Measurements from ENCODE around the gene CACNA1A. TPM values are rescaled to one million over a fixed set of nuclear protein-coding genes. Genes with fewer than 3 reads are reported as not detected.
A peak's percentile ranks its signal among the peaks of the same experiment; 100 is the strongest.
"Not testable (repeated sequence)": the region's sequence is repeated elsewhere in the genome, so short reads cannot be mapped to it uniquely, and the experiment has no call there.

The CACNA1A gene
- total RNA-seq, 1 donor from 2014 or later: 1.5 TPM

- Mint-ChIP-seq H3K27me3 (no peaks in the 10 kb centered on the region), H3K4me1 (peaks cover 29% of the 10 kb centered on the region), H3K36me3 (ENCODE audit: low read depth) (no peaks in the 10 kb centered on the region), H3K9me3 (no peaks in the 10 kb centered on the region), H3K27ac (peak overlapping the region; percentile 63), H3K4me3 (no peak overlapping the region)
- no peak for TF ChIP-seq CTCF (IDR thresholded peaks at IDR 0.05)
- ATAC-seq (ENCODE audit: low read depth) (peak; percentile 79), DNase-seq (peak; percentile 57)
- ChIA-PET POLR2A (interaction anchor here (0.6 to 4.6 kb wide), 15 partner anchors 13 to 417 kb away, joined by 3 to 104 read pairs (median 5); partner anchors contain the start of genes IER2, NACC1 and STX10), CTCF (interaction anchor here (0.7 to 4.1 kb wide), 40 partner anchors 9 to 525 kb away, joined by 3 to 52 read pairs (median 4); partner anchors contain the start of genes IER2, NACC1 and STX10)
- intact Hi-C loops (cut with micrococcal nuclease): loop anchor here (1.0 to 5.0 kb wide), 4 partner anchors 13 to 218 kb away; no protein-coding TSS in a partner anchor
Observed at GRCh38 chr19:13195678-13196077, 310.6 kb downstream of the CACNA1A start.

- intact Hi-C loops (cut with micrococcal nuclease): no loop called here
- CTCF ChIA-PET: interaction anchor here (1.8 kb wide), 1 partner anchor 72 kb away, joined by 6 read pairs; no protein-coding TSS in a partner anchor
Observed at GRCh38 chr19:13190781-13191540, 315.3 kb downstream of the CACNA1A start.

GRCh38 chr19:13189600-13189999 lies 316.7 kb downstream of the CACNA1A start:
- H3K9me3 Mint-ChIP-seq: no peaks in the 10 kb centered on the region
- intact Hi-C loops (cut with micrococcal nuclease): no loop called here
- H3K27me3 Mint-ChIP-seq: no peaks in the 10 kb centered on the region
- no peak overlapping the region for H3K4me3 Mint-ChIP-seq
- H3K27ac Mint-ChIP-seq: peak overlapping the region; percentile 46
- ChIA-PET CTCF (interaction anchor here (1.0 kb wide), 1 partner anchor 37 kb away, joined by 3 read pairs; no protein-coding TSS in a partner anchor), POLR2A (interaction anchor here (0.6 to 2.1 kb wide), 4 partner anchors 8 to 93 kb away, joined by 3 to 20 read pairs (median 3); no protein-coding TSS in a partner anchor)
- no peak for TF ChIP-seq CTCF (IDR thresholded peaks at IDR 0.05)
- H3K4me1 Mint-ChIP-seq: peaks cover 33% of the 10 kb centered on the region
- no peaks in the 10 kb centered on the region for H3K36me3 Mint-ChIP-seq (ENCODE audit: low read depth)
- DNase-seq (no peak), ATAC-seq (ENCODE audit: low read depth) (no peak)

More at GRCh38 chr19:13190781-13191540, 315.3 kb downstream of the CACNA1A start:
- TF ChIP-seq CTCF (IDR thresholded peaks at IDR 0.05): no peak
- Mint-ChIP-seq H3K27me3 (no peaks in the 10 kb centered on the region), H3K4me1 (peaks cover 43% of the 10 kb centered on the region), H3K9me3 (no peaks in the 10 kb centered on the region), H3K4me3 (no peak overlapping the region), H3K36me3 (ENCODE audit: low read depth) (no peaks in the 10 kb centered on the region), H3K27ac (peak overlapping the region; percentile 7)
- ATAC-seq (ENCODE audit: low read depth): no peak
- DNase-seq: no peak
- POLR2A ChIA-PET: interaction anchor here (0.7 to 2.1 kb wide), 5 partner anchors 9 to 540 kb away, joined by 3 to 20 read pairs (median 4); no protein-coding TSS in a partner anchor

GRCh38 chr19:13187419-13187818 lies 318.9 kb downstream of the CACNA1A start:
- no peaks in the 10 kb centered on the region for H3K27me3 Mint-ChIP-seq
- H3K27ac Mint-ChIP-seq: no peak overlapping the region
- H3K9me3 Mint-ChIP-seq: no peaks in the 10 kb centered on the region
- DNase-seq: no peak
- intact Hi-C loops (cut with micrococcal nuclease): no loop called here
- H3K4me3 Mint-ChIP-seq: no peak overlapping the region
- TF ChIP-seq CTCF (IDR thresholded peaks at IDR 0.05): no peak
- ChIA-PET CTCF (interaction anchor here (1.5 kb wide), 1 partner anchor 8 kb away, joined by 5 read pairs; no protein-coding TSS in a partner anchor), POLR2A (no interaction called here)
- no peak for ATAC-seq (ENCODE audit: low read depth)
- H3K4me1 Mint-ChIP-seq: peaks cover 22% of the 10 kb centered on the region
- H3K36me3 Mint-ChIP-seq (ENCODE audit: low read depth): no peaks in the 10 kb centered on the region

GRCh38 chr19:13186688-13187087 lies 319.6 kb downstream of the CACNA1A start:
- ATAC-seq (ENCODE audit: low read depth); H3K36me3 Mint-ChIP-seq (ENCODE audit: low read depth); H3K9me3 Mint-ChIP-seq; H3K27me3 Mint-ChIP-seq; DNase-seq; H3K4me3 Mint-ChIP-seq; H3K27ac Mint-ChIP-seq; intact Hi-C loops (cut with micrococcal nuclease): not testable (repeated sequence)
- ChIA-PET POLR2A (interaction anchor here (0.8 kb wide), 1 partner anchor 32 kb away, joined by 3 read pairs; no protein-coding TSS in a partner anchor), CTCF (interaction anchor here (1.5 kb wide), 1 partner anchor 9 kb away, joined by 5 read pairs; no protein-coding TSS in a partner anchor)
- peaks cover 28% of the 10 kb centered on the region for H3K4me1 Mint-ChIP-seq

- H3K27ac Mint-ChIP-seq; H3K27me3 Mint-ChIP-seq; DNase-seq; H3K36me3 Mint-ChIP-seq (ENCODE audit: low read depth); H3K4me3 Mint-ChIP-seq; intact Hi-C loops (cut with micrococcal nuclease); ATAC-seq (ENCODE audit: low read depth); H3K9me3 Mint-ChIP-seq: not testable (repeated sequence)
- POLR2A ChIA-PET: interaction anchor here (0.8 to 1.1 kb wide), 4 partner anchors 10 to 32 kb away, joined by 3 to 4 read pairs (median 3); no protein-coding TSS in a partner anchor
- peaks cover 30% of the 10 kb centered on the region for H3K4me1 Mint-ChIP-seq
- CTCF ChIA-PET: interaction anchor here (1.5 kb wide), 1 partner anchor 9 kb away, joined by 5 read pairs; no protein-coding TSS in a partner anchor
Observed at GRCh38 chr19:13185763-13186657, 320.3 kb downstream of the CACNA1A start.

- H3K27me3 Mint-ChIP-seq: not testable (repeated sequence)
Observed at GRCh38 chr19:13184926-13185325, 321.4 kb downstream of the CACNA1A start.

More at GRCh38 chr19:13184926-13185325, 321.4 kb downstream of the CACNA1A start:
- ChIA-PET CTCF (interaction anchor here (1.2 kb wide), 1 partner anchor 11 kb away, joined by 3 read pairs; no protein-coding TSS in a partner anchor), POLR2A (interaction anchor here (0.9 kb wide), 1 partner anchor 14 kb away, joined by 3 read pairs; no protein-coding TSS in a partner anchor)
- H3K27ac Mint-ChIP-seq; ATAC-seq (ENCODE audit: low read depth); H3K36me3 Mint-ChIP-seq (ENCODE audit: low read depth); DNase-seq; H3K4me3 Mint-ChIP-seq; intact Hi-C loops (cut with micrococcal nuclease); H3K9me3 Mint-ChIP-seq: not testable (repeated sequence)
- peaks cover 41% of the 10 kb centered on the region for H3K4me1 Mint-ChIP-seq

All from activated B cell treated with CpG ODN at 0.5 μM for 24 hours (primary cell).